Frontal cortex (tissue), 4 donors: Measurements from ENCODE around the gene FOS. TPM values are rescaled to one million over a fixed set of nuclear protein-coding genes. Genes with fewer than 3 reads are reported as not detected.
A peak's percentile ranks its signal among the peaks of the same experiment; 100 is the strongest.

Source experiments
- DNase-seq, 2 donors: peaks; one replicate each; pipeline ENCODE4 v3.0.0; 2012; ENCODE audit warnings: low spot score in 2 of 2
- FAIRE-seq: peaks from 2 replicates; lab custom pipeline; 2012; peaks lifted over from hg19 to GRCh38; lab: Jason Lieb, UNC
- total RNA-seq: library from RNA; depleted of rRNA; stranded (reverse); fragments of >200 nt; gene quantifications from one replicate; pipeline ENCODE4 v1.2.3, GENCODE V29; 2014
- donor health status: control.
- donor health status: control.
- donor health status: control.

The FOS gene
- total RNA-seq, 1 donor from 2014 or later: 15.1 TPM

- FAIRE-seq (no peak), DNase-seq (no peak)
Measured at GRCh38 chr14:75249251-75249957, 29.2 kb upstream of the FOS start.

DNA sequence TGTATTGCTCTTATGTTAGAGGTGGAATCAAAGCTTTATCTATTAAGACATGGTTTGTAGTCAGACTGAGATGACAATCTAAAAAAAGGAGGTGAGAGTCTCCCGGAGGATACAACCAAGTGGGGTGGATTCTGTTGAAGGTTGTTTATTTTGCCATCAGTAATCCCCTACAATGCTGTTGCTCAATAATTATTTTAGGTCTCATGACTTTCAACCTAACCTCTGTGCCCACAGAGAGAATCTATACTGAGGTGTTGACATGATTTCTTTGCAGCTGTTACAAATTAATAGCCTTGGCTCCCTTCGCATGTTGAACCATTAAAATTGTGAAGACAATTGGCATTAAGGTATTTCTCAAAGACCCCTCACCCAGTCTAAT is 28.7 kb upstream of the FOS start:
- DNase-seq (no peak), FAIRE-seq (no peak)

DNA sequence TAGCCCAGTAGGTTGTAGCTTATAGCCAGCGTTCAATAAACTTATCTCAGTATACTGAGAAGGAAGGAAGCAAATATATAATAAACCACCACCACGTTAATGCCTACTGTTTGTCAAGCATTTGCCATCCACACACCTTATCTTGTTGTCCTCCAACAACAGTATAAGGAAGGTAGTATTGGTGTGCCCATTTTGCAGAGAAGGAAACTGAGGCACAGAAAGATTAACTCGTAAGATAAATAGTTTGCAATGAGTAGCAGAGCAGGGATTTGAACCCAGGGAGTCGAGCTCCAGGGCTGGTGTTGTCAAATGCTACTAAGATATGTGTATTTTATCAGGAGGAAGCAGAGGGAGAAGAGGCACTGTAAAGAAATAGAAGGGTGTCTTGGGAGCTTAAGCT is 27.8 kb upstream of the FOS start:
- no peak for FAIRE-seq
- DNase-seq: no peak

DNA sequence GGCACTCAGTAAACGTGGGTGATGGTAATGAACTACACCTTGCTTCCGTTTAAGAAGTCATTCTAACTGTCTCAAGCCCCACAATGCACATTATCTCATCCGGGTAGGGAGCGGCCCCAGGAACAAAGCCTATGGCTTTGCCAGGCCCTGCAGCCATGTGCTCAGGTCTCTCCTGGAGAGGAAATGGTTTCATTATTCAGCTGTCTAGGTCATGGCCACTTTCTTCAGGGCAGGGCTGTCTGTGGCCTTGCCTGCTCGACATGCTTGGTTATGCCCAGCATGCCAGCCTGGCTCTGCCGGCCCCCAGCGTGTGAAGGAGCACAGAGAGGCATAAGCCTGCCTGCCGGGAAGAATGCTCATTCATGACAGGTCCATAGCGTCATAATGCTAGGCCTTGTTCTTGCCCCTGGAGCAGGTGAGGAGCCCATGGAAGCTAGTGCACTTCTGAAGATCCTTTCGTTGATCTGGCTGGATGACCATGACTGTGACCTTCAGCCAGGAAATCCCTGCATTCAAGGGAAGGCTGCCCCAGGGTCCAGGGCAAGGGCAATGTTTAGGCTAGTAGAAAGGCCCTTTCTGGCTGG is 26.3 kb upstream of the FOS start:
- FAIRE-seq (no peak), DNase-seq (no peak)

GRCh38 chr14:75254381-75254822 is 24.2 kb upstream of the FOS start:
- FAIRE-seq: no peak

GRCh38 chr14:75254901-75255584 is 23.6 kb upstream of the FOS start:
- no peak for FAIRE-seq
- no peak for DNase-seq

More at GRCh38 chr14:75254381-75254822, 24.2 kb upstream of the FOS start:
- no peak for DNase-seq

- FAIRE-seq: no peak
- no peak for DNase-seq
Measured at GRCh38 chr14:75258079-75258802, 20.4 kb upstream of the FOS start.

DNA sequence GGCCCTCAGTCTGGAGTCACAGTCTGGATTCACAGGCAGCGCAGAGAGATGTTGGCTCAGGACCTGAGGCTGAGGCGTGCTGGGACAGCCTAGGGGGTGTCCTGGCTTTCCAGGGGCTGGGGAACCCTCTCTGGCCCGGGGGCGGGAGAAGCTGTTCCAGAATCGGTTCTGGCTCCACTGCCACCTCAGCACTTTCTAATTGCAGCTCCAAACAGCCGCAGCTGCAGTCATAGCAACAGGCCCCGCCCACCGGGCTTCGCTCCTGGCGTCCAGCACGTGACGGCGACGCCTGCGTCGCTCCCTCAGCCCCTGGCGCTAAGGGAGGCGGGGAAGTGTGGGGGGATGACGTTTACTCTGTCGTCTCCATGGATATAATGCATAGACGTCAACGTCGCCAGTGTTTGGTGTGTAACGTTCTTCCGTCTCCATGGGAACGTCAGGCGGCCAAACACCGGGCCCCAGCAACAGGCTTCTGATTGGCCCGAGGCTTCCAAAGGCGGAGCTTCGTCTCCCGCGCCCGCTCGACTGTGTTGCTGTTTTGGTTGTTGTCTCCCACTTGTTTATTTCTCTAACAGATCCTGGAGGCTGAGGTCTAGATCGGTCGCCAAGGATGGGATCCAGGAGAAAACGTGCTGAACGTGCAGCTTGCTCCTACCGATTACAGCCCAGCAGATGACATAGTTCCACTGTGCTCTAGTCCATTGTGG is 19.7 kb upstream of the FOS start:
- peak; percentile 78 to 91 for DNase-seq
- peak; percentile 88 for FAIRE-seq

DNA sequence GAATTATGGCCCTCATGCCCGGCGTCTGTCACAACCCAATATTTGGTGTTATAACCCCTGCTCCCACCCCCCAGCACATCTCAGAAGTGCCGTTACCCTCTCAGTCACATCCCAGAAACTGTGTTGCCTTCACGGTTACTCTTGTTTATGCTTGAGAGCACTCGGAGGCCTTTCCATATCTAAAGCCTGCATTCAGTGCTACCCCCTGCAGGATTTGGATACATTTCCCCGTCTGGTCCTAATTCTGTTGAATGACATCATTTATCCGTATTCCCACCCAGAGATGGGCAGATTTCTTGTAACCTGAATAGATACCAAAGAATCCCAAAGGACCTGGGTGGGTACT is 19.1 kb upstream of the FOS start:
- no peak for DNase-seq
- no peak for FAIRE-seq

GRCh38 chr14:75260025-75260763 is 18.4 kb upstream of the FOS start:
- no peak for FAIRE-seq
- no peak for DNase-seq

DNA sequence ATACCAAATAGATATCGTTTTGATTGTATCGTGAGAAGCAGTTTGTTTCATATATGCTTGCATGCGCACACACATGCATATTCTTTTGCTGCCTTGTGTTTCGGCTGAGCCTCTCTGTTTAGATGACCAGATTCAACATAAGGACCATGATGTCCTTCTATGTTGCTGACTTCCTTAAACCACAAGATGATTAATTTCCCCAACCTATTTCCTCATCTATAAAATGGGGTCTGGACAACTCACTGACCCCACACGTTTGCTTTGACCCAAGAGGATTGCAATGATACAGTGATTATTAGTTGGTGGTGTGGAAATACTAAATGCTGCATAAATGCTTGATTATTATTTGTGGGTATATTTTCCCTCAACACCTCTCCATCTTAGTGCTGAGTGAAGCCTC is 16.8 kb upstream of the FOS start:
- no peak for FAIRE-seq
- DNase-seq: no peak

- FAIRE-seq (no peak), DNase-seq (no peak)
Measured at GRCh38 chr14:75262641-75263040, 16.0 kb upstream of the FOS start.

- no peak for DNase-seq
- no peak for FAIRE-seq
Measured at GRCh38 chr14:75264036-75264435, 14.6 kb upstream of the FOS start.

- FAIRE-seq (no peak), DNase-seq (no peak)
Measured at GRCh38 chr14:75267141-75267721, 11.4 kb upstream of the FOS start.

GRCh38 chr14:75268633-75269550 is 9.7 kb upstream of the FOS start:
- FAIRE-seq: no peak

DNA sequence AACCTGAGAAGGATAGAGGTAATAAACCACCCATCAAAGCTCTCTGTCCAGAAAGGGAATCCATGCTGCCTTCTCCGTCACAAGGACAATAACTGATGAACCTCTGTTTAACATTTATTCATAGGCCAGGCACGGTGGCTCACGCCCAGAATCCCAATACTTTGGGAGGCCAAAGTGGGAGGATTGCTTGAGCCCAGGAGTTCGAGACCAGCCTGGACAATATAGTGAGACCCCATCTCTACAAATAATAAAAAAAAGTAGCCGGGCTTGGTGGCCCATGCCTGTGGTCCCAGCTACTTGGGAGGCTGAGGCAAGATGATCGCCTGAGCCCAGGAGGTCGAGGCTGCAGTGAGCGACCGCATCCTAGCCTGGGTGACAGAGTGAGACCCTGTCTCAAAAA is 7.1 kb upstream of the FOS start:
- no peak for FAIRE-seq

More at GRCh38 chr14:75268633-75269550, 9.7 kb upstream of the FOS start:
- DNase-seq: no peak

GRCh38 chr14:75273272-75274049 is 5.2 kb upstream of the FOS start:
- FAIRE-seq: no peak
- no peak for DNase-seq

More for the DNA sequence above, 7.1 kb upstream of the FOS start:
- DNase-seq: no peak
